B cell (primary cell): ENCODE measurements around the gene CALD1. TPM values are rescaled to one million over a fixed set of nuclear protein-coding genes. Genes with fewer than 3 reads are reported as not detected.

Experiments used
- ATAC-seq: fragments of 200-7000 bp; cut with Tn5 transposase; one replicate; pipeline ENCODE4 v1.10.0; 2021; ENCODE audit warnings: low read depth, mild to moderate bottlenecking, moderate number of reproducible peaks, moderate library complexity
- CTCF ChIA-PET: fragments of 350-600 bp; sonication (Branson Sonifier 250); formaldehyde crosslinking; loops from one replicate; lab custom pipeline; 2021; ENCODE audit warnings: antibody characterized with exemption, inconsistent platforms; lab: Charles Lee
- POLR2A ChIA-PET: fragments of 350-600 bp; sonication (Branson Sonifier 250); formaldehyde crosslinking; loops from one replicate; lab custom pipeline; 2021; ENCODE audit warnings: antibody characterized with exemption; lab: Charles Lee
- DNase-seq: peaks from one replicate; pipeline ENCODE4 v3.0.0; 2013
- H2AFZ ChIP-seq: 2 replicates; pipeline ENCODE4 v1.6.1; 2012; ENCODE audit warnings: mild to moderate bottlenecking, low read depth, low read length; ENCODE audit not compliant: insufficient read depth, poor library complexity, severe bottlenecking
- H3K27ac ChIP-seq, 2 donors: 1 replicate in 1 of 2; 2 replicates in 1 of 2; pipeline ENCODE4 v1.5.1; 2012 to 2013; ENCODE audit warnings: low read length in 2 of 2, mild to moderate bottlenecking in 2 of 2, moderate library complexity in 1 of 2
- H3K27me3 ChIP-seq, 4 experiments: fragments of 200-600 bp in 1 of 4; sonication (generic) in 1 of 4; replicated peaks in 1 of 4; 1 replicate in 2 of 4; 2 replicates in 2 of 4; pipeline versions ENCODE4 v1.6.1 to v1.7.0; 2013 to 2016; ENCODE audit warnings: low read length in 3 of 4, mild to moderate bottlenecking in 2 of 4, mixed read lengths in 1 of 4, moderate library complexity in 1 of 4; ENCODE audit not compliant: insufficient read depth in 4 of 4, control insufficient read depth in 3 of 4; ENCODE audit errors: control extremely low read depth in 1 of 4
- H3K36me3 ChIP-seq, 2 experiments: replicated peaks in 1 of 2; 1 replicate in 1 of 2; 2 replicates in 1 of 2; pipeline versions ENCODE4 v1.6.1 to v1.7.1; 2013; ENCODE audit warnings: low read length in 1 of 2; ENCODE audit not compliant: insufficient read depth in 2 of 2, control insufficient read depth in 1 of 2; ENCODE audit errors: control extremely low read depth in 1 of 2, extremely low read depth in 1 of 2
- H3K4me1 ChIP-seq, 2 donors: fragments of 200-600 bp in 1 of 2; sonication (generic) in 1 of 2; 1 replicate in 1 of 2; 2 replicates in 1 of 2; pipeline versions ENCODE4 v1.5.1 to v1.6.1; 2013 to 2017; ENCODE audit warnings: low read length in 2 of 2; ENCODE audit not compliant: control insufficient read depth in 2 of 2, insufficient read depth in 2 of 2
- H3K4me2 ChIP-seq: replicated peaks from 2 replicates; pipeline ENCODE3; 2012; ENCODE audit warnings: mild to moderate bottlenecking, low read depth, low read length; ENCODE audit not compliant: poor library complexity, severe bottlenecking
- H3K4me3 ChIP-seq, 5 experiments: fragments of 200-600 bp in 1 of 5; sonication (generic) in 1 of 5; 1 replicate in 3 of 5; 2 replicates in 2 of 5; pipeline versions ENCODE4 v1.5.1 to v1.7.0; 2011 to 2016; ENCODE audit warnings: low read length in 4 of 5, mild to moderate bottlenecking in 4 of 5, low read depth in 2 of 5, control low read depth in 1 of 5, moderate library complexity in 1 of 5; ENCODE audit not compliant: insufficient read depth in 1 of 5; ENCODE audit errors: control extremely low read depth in 1 of 5, extremely low read depth in 1 of 5
- H3K79me2 ChIP-seq: fragments of 200-600 bp; sonication (generic); one replicate; pipeline ENCODE4 v1.6.0; 2016; ENCODE audit warnings: low read length; ENCODE audit not compliant: control insufficient read depth, insufficient read depth
- H3K9ac ChIP-seq: fragments of 200-600 bp; sonication (generic); 2 replicates; pipeline ENCODE4 v1.6.1; 2017; ENCODE audit warnings: mild to moderate bottlenecking, low read length, moderate library complexity
- H3K9me3 ChIP-seq, 3 donors: one replicate each; pipeline versions ENCODE4 v1.6.1 to v1.7.1; 2013; ENCODE audit warnings: low read length in 2 of 3; ENCODE audit not compliant: control insufficient read depth in 2 of 3, insufficient read depth in 1 of 3; ENCODE audit errors: control extremely low read depth in 1 of 3
- H4K20me1 ChIP-seq: 2 replicates; pipeline ENCODE4 v1.6.0; 2012; ENCODE audit warnings: mild to moderate bottlenecking, low read length; ENCODE audit not compliant: insufficient read depth, control insufficient read depth, poor library complexity, severe bottlenecking
- H3K27ac Mint-ChIP-seq: one replicate; pipeline ENCODE4 v1.8.0; 2021; ENCODE audit warnings: mixed read lengths
- H3K27me3 Mint-ChIP-seq: one replicate; pipeline ENCODE4 v1.8.0; 2021; ENCODE audit warnings: mixed read lengths
- H3K4me1 Mint-ChIP-seq: one replicate; pipeline ENCODE4 v1.8.0; 2021; ENCODE audit warnings: mixed read lengths
- H3K4me3 Mint-ChIP-seq: one replicate; pipeline ENCODE4 v1.8.0; 2021; ENCODE audit warnings: mixed read lengths
- H3K9me3 Mint-ChIP-seq: one replicate; pipeline ENCODE4 v1.8.0; 2022; ENCODE audit warnings: mixed read lengths; ENCODE audit not compliant: insufficient read depth
- CTCF ChIP-seq: fragments of 200-600 bp; IDR thresholded peaks from one replicate; pipeline ENCODE4 v1.8.0; 2022; ENCODE audit warnings: antibody characterized with exemption, mild to moderate bottlenecking
- EZH2 ChIP-seq: IDR thresholded peaks from 2 replicates; pipeline ENCODE4 v1.6.1; 2012; ENCODE audit warnings: borderline replicate concordance, low read depth, mild to moderate bottlenecking, moderate library complexity, low read length; ENCODE audit not compliant: insufficient read depth, poor library complexity, severe bottlenecking
- WGBS: methylation state at CpG from one replicate; pipeline ENCODE4 v1.1.5; 2013; ENCODE audit warnings: missing lambda C conversion rate; ENCODE audit not compliant: insufficient coverage; 5-methylcytosine and 5-hydroxymethylcytosine counted together
- intact Hi-C: fragments of 100-400 bp; cut with micrococcal nuclease; formaldehyde crosslinking; loops from one replicate; pipeline ENCODE4 v1.10.0; 2022
- polyA plus RNA-seq: library from polyadenylated mRNA; depleted of rRNA; stranded (reverse); fragments of >200 nt; gene quantifications from 2 replicates; pipeline ENCODE4 v1.2.3, GENCODE V29; 2012
- total RNA-seq, 2 donors: library from RNA; stranded (reverse); fragments of 120-200 nt in 1 of 2; gene quantifications; 1 replicate in 1 of 2; 2 replicates in 1 of 2; pipeline versions ENCODE4 v1.2.3 to v1.2.4, GENCODE V29; 2013 to 2022

Gene CALD1
- total and polyA plus RNA-seq, 2 donors (not counting 1 experiment from before 2014, with no cell fraction given), result 0.18 to 0.69 TPM

GRCh38 chr7:134888141-134888740, 108.8 kb downstream of the CALD1 start:
- intact Hi-C loops, result no loop called here
- Histone ChIP-seq H3K4me3 (no peak overlapping the region), H3K27ac (no peak overlapping the region), H3K4me2 (no peak overlapping the region), H4K20me1 (no peaks in the 10 kb centered on the region), H3K4me1 (no peaks in the 10 kb centered on the region), H3K79me2 (no peaks in the 10 kb centered on the region), H3K36me3 (no peaks in the 10 kb centered on the region), H3K9me3 (no peaks in the 10 kb centered on the region), H3K27me3 (peaks cover 0 to 15% (median 6%) of the 10 kb centered on the region in 4 experiments), H3K9ac (no peak overlapping the region), H2AFZ (no peak overlapping the region)
- ChIA-PET POLR2A (no interaction called here), CTCF (no interaction called here)
- H3K9me3 Mint-ChIP-seq, result no peaks in the 10 kb centered on the region
- no peak overlapping the region for H3K27ac Mint-ChIP-seq
- DNase-seq (no peak), ATAC-seq (no peak)
- H3K4me1 Mint-ChIP-seq, result peaks cover 3% of the 10 kb centered on the region
- 94% methylated on average over 3 of the region's 3 CpGs for whole genome bisulfite sequencing
- TF ChIP-seq CTCF, result no peak
- no peak for TF ChIP-seq EZH2
- no peak overlapping the region for H3K4me3 Mint-ChIP-seq
- H3K27me3 Mint-ChIP-seq, result peaks cover 21% of the 10 kb centered on the region
